K562 (cell line): ENCODE results near the gene BLM. TPM values are rescaled to one million over a fixed set of nuclear protein-coding genes. Genes with fewer than 3 reads are reported as not detected.

Source experiments
- ATAC-seq: fragments of 200-7000 bp; cut with Tn5 transposase; 3 replicates; pipeline ENCODE4 v1.9.1; 2020; ENCODE audit warnings: moderate library complexity
- BruUV-seq: library from RNA; stranded (reverse); fragments of 400-500 nt; replicated peaks from 2 replicates; lab custom pipeline; 2021; lab: Mats Ljungman, UMichigan
- CTCF ChIA-PET: fragments of 300-600 bp; formaldehyde crosslinking; extraction: SDS; loops from one replicate; lab custom pipeline; 2021; ENCODE audit warnings: low intra/inter-chr PET ratio; lab: Yijun Ruan, JAX
- POLR2A ChIA-PET: fragments of 300-600, 350-650 bp; sonication (Branson Sonifier 250); formaldehyde crosslinking; extraction: SDS; loops from one replicate; lab custom pipeline; 2021; ENCODE audit warnings: antibody characterized with exemption, inconsistent platforms; lab: Yijun Ruan, JAX
- DNase-seq, 4 experiments: peaks; one replicate each; pipeline versions ENCODE4 v3.0.0 to v3.0.0-alpha.2; 2011 to 2018; ENCODE audit warnings: low spot score in 3 of 4, mixed read lengths in 3 of 4; ENCODE audit errors: extremely low read depth in 1 of 4
- FAIRE-seq: peaks from 2 replicates; lab custom pipeline; 2011; peaks lifted over from hg19 to GRCh38; lab: Jason Lieb, UNC
- H2AFZ ChIP-seq: 2 replicates; pipeline ENCODE4 v1.6.0; 2011; ENCODE audit warnings: low read depth, low read length, control low read depth, inconsistent platforms
- H3K27ac ChIP-seq: fragments of 200-600 bp; 3 replicates; pipeline ENCODE4 v1.8.0; 2011; ENCODE audit warnings: low read depth, mild to moderate bottlenecking, control low read depth, inconsistent platforms, low read length, moderate library complexity, mixed read lengths; ENCODE audit errors: extremely low read depth
- H3K27me3 ChIP-seq, 2 experiments: fragments of 300-600 bp in 1 of 2; 2 replicates in 1 of 2; 3 replicates in 1 of 2; pipeline versions ENCODE4 v1.6.0 to v1.8.0; 2011; ENCODE audit warnings: inconsistent platforms in 2 of 2, low read length in 2 of 2, mild to moderate bottlenecking in 1 of 2, mixed read lengths in 1 of 2, moderate library complexity in 1 of 2; ENCODE audit not compliant: control insufficient read depth in 2 of 2, insufficient read depth in 2 of 2
- H3K36me3 ChIP-seq: fragments of 300-600 bp; 3 replicates; pipeline ENCODE4 v1.8.0; 2011; ENCODE audit warnings: mild to moderate bottlenecking, low read length, inconsistent platforms; ENCODE audit not compliant: control insufficient read depth, insufficient read depth
- H3K4me1 ChIP-seq, 2 experiments: fragments of 200-600 bp in 1 of 2; replicated peaks in 1 of 2; 2 replicates in 1 of 2; 3 replicates in 1 of 2; pipeline versions ENCODE4 v1.5.1 to v1.8.0; 2011; ENCODE audit warnings: inconsistent platforms in 2 of 2, low read length in 2 of 2, mild to moderate bottlenecking in 1 of 2, mixed read lengths in 1 of 2, moderate library complexity in 1 of 2; ENCODE audit not compliant: control insufficient read depth in 2 of 2, insufficient read depth in 2 of 2
- H3K4me2 ChIP-seq: 2 replicates; pipeline ENCODE4 v1.6.1; 2011; ENCODE audit warnings: low read length, control low read depth, inconsistent platforms, mixed read lengths; ENCODE audit not compliant: insufficient read depth
- H3K4me3 ChIP-seq: fragments of 200-600 bp; sonication (generic), shearing (Covaris generic); 2 replicates; pipeline ENCODE4 v1.5.1; 2016; ENCODE audit warnings: control low read depth, inconsistent platforms
- H3K79me2 ChIP-seq: fragments of 200-600 bp; 3 replicates; pipeline ENCODE4 v1.8.0; 2011; ENCODE audit warnings: low read length, inconsistent platforms; ENCODE audit not compliant: control insufficient read depth, insufficient read depth
- H3K9ac ChIP-seq, 2 experiments: 2 replicates each; pipeline versions ENCODE4 v1.6.0 to v1.6.1; 2011; ENCODE audit warnings: low read depth in 2 of 2, low read length in 2 of 2, control low read depth in 1 of 2, inconsistent platforms in 1 of 2, mild to moderate bottlenecking in 1 of 2, mixed read lengths in 1 of 2; ENCODE audit not compliant: insufficient read depth in 1 of 2
- H3K9me1 ChIP-seq: one replicate; pipeline ENCODE4 v1.6.0; 2011; ENCODE audit warnings: inconsistent platforms, mild to moderate bottlenecking, low read length, moderate library complexity; ENCODE audit not compliant: control insufficient read depth, insufficient read depth
- H3K9me3 ChIP-seq: replicated peaks from 2 replicates; pipeline ENCODE4 v1.5.1; 2011; ENCODE audit warnings: low read depth, low read length, inconsistent platforms; ENCODE audit not compliant: control insufficient read depth, insufficient read depth
- H4K20me1 ChIP-seq: replicated peaks from 2 replicates; pipeline ENCODE4 v1.6.1; 2011; ENCODE audit warnings: low read length, inconsistent platforms, mixed read lengths; ENCODE audit not compliant: control insufficient read depth, insufficient read depth
- E2F3 ChIP-seq: fragments of 250-450 bp; sonication (Bioruptor Pico); IDR thresholded peaks from 2 replicates; pipeline ENCODE4 v1.4.0; 2020; ENCODE audit warnings: mild to moderate bottlenecking
- EGR1 ChIP-seq: fragments of 450-650 bp; conservative IDR thresholded peaks from 2 replicates; pipeline ENCODE4 v1.6.1; 2017; ENCODE audit warnings: mild to moderate bottlenecking
- FOXP4 ChIP-seq: sonication (generic); formaldehyde crosslinking; IDR thresholded peaks from 2 replicates; pipeline ENCODE4 v1.8.0; 2022; ENCODE audit warnings: mild to moderate bottlenecking, missing genetic modification reagents, borderline replicate concordance
- HNRNPL ChIP-seq: fragments of 200-400 bp; formaldehyde crosslinking; IDR thresholded peaks from 2 replicates; pipeline ENCODE4 v1.6.1; 2017; ENCODE audit warnings: low read depth, mild to moderate bottlenecking, low read length
- KAT8 ChIP-seq: fragments of 450-650 bp; IDR thresholded peaks from 2 replicates; pipeline ENCODE4 v1.6.1; 2016; ENCODE audit warnings: low read depth, mild to moderate bottlenecking
- KLF1 ChIP-seq: fragments of 450-650 bp; IDR thresholded peaks from 2 replicates; pipeline ENCODE4 v1.6.1; 2016; ENCODE audit warnings: missing genetic modification characterization, missing compliant biosample characterization
- L3MBTL2 ChIP-seq: fragments of 450-650 bp; IDR thresholded peaks from 2 replicates; pipeline ENCODE4 v1.6.1; 2016; ENCODE audit warnings: mild to moderate bottlenecking, moderate library complexity
- NR1H2 ChIP-seq: sonication (generic); formaldehyde crosslinking; IDR thresholded peaks from 2 replicates; pipeline ENCODE4 v1.4.0; 2020; ENCODE audit warnings: mild to moderate bottlenecking, missing genetic modification reagents
- RFX5 ChIP-seq: IDR thresholded peaks from 2 replicates; pipeline ENCODE4 v1.6.1; 2011; ENCODE audit warnings: low read depth, mild to moderate bottlenecking, improper control_type of control experiment, low read length
- SIRT6 ChIP-seq: IDR thresholded peaks from one replicate; pipeline ENCODE4 v1.6.1; 2012; ENCODE audit warnings: low read depth, mild to moderate bottlenecking, control low read depth, inconsistent platforms, low read length, moderate library complexity
- STAT5A ChIP-seq: IDR thresholded peaks from 2 replicates; pipeline ENCODE4 v1.6.1; 2012; ENCODE audit warnings: low read length, inconsistent platforms, borderline replicate concordance
- WGBS: fragments of 100-300 bp; shearing (Covaris generic); methylation state at CpG from one replicate; pipeline ENCODE4 v1.1.6; 2016; ENCODE audit warnings: low coverage, mixed read lengths; ENCODE audit not compliant: insufficient coverage; ENCODE audit errors: missing lambda C conversion rate; 5-methylcytosine and 5-hydroxymethylcytosine counted together
- in situ Hi-C: fragments of 300-500 bp; cut with MboI; formaldehyde crosslinking; loops from 4 replicates; pipeline ENCODE4 v1.15.0; 2018; ENCODE audit warnings: inconsistent platforms, mixed read lengths
- intact Hi-C: fragments of 100-400 bp; cut with micrococcal nuclease; formaldehyde crosslinking; loops from 2 replicates; pipeline ENCODE4 v1.14.2; 2022
- polyA plus RNA-seq, 8 experiments: library from polyadenylated mRNA; depleted of rRNA in 4 of 8; stranded (reverse) in 5 of 8; unstranded in 3 of 8; fragments of >200 nt; fragmentation: Nextera tagmentation in 2 of 8; fragmentation: Illumina TruSeq in 1 of 8; extraction: Ambion mirVana in 2 of 8; extraction: Trizol in 1 of 8; gene quantifications; 2 replicates each; pipeline versions ENCODE4 v1.2.1 to v1.2.3, GENCODE V29; 2011 to 2014; ENCODE audit warnings: inconsistent platforms in 1 of 8, missing spikeins in 1 of 8
- total RNA-seq, 7 experiments: library from RNA; depleted of rRNA in 6 of 7; stranded (reverse); fragments of >200 nt in 6 of 7; fragmentation: Illumina TruSeq in 2 of 7; extraction: Trizol in 2 of 7; gene quantifications; 2 replicates each; pipeline versions ENCODE4 v1.2.1 to v1.2.3, GENCODE V29; 2011 to 2021; ENCODE audit warnings: low replicate concordance in 1 of 7
- TF ChIP-seq, protein P1 (sequence below), 2 experiments: IDR thresholded peaks; 2 replicates each; pipeline ENCODE4 v1.6.1; 2011; ENCODE audit warnings: borderline replicate concordance in 1 of 2, control low read depth in 1 of 2, low read depth in 1 of 2, low read length in 1 of 2, mild to moderate bottlenecking in 1 of 2, mixed read lengths in 1 of 2, moderate library complexity in 1 of 2; ENCODE audit not compliant: insufficient read depth in 1 of 2, insufficient read length in 1 of 2, poor library complexity in 1 of 2, severe bottlenecking in 1 of 2; ENCODE audit errors: extremely low read depth in 1 of 2
- TF ChIP-seq, protein P2 (sequence below), 2 experiments: fragments of 450-650 bp; IDR thresholded peaks; 2 replicates each; pipeline ENCODE4 v1.6.1; 2018; ENCODE audit warnings: mild to moderate bottlenecking in 2 of 2, low read depth in 1 of 2; ENCODE audit not compliant: partially characterized antibody in 2 of 2

Gene BLM
- total and polyA plus RNA-seq, 9 of the 15 experiments (the other 6 are each of a cell fraction or from before 2014, with no cell fraction given) = 21.0 to 56.0 (median 43.9) TPM

- TF ChIP-seq, protein P1, sequence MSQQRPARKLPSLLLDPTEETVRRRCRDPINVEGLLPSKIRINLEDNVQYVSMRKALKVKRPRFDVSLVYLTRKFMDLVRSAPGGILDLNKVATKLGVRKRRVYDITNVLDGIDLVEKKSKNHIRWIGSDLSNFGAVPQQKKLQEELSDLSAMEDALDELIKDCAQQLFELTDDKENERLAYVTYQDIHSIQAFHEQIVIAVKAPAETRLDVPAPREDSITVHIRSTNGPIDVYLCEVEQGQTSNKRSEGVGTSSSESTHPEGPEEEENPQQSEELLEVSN (IDR thresholded peaks at IDR 0.05; ENCODE audit: borderline replicate concordance in 1 of 2, extremely low read depth in 1 of 2, insufficient read depth in 1 of 2, insufficient read length in 1 of 2, low read depth in 1 of 2, low read length in 1 of 2, poor library complexity in 1 of 2, severe bottlenecking in 1 of 2) = peak in 1 of 2 experiments; percentile 30
- peak; percentile 36; the same call in 1 of the 2 replicates for TF ChIP-seq L3MBTL2
- TF ChIP-seq RFX5 = no peak
- peak; percentile 20; the same call in 1 of the 2 replicates for TF ChIP-seq EGR1
- TF ChIP-seq FOXP4 (CRISPR knock-in tag) = no peak
Observed at GRCh38 chr15:90855139-90855538, 138.0 kb downstream of the BLM start (continued).

DNA sequence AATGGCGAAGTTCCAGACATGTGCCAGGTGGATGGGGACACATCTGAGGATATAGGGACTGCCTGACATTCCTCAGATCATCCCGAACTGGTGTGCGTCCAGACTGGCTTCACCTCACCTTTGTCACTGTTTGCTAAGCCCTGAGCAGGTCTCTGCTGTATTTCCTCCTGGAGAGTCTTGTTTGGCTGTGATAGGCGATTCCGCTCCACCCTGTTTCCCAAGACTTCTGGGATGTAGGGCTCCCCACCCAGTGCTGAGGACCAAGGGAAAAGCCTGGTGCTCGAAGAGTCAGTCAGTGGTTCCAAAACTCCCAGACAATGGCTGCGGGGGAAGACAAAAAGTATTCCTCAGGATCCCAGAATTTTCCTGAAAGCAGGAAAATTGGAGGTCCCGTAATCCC is 140.2 kb downstream of the BLM start:
- no peak for TF ChIP-seq KAT8
- TF ChIP-seq E2F3 (CRISPR knock-in tag) = no peak
- TF ChIP-seq SIRT6 = no peak
- TF ChIP-seq HNRNPL = no peak
- no peak for TF ChIP-seq STAT5A
- TF ChIP-seq, protein P2, sequence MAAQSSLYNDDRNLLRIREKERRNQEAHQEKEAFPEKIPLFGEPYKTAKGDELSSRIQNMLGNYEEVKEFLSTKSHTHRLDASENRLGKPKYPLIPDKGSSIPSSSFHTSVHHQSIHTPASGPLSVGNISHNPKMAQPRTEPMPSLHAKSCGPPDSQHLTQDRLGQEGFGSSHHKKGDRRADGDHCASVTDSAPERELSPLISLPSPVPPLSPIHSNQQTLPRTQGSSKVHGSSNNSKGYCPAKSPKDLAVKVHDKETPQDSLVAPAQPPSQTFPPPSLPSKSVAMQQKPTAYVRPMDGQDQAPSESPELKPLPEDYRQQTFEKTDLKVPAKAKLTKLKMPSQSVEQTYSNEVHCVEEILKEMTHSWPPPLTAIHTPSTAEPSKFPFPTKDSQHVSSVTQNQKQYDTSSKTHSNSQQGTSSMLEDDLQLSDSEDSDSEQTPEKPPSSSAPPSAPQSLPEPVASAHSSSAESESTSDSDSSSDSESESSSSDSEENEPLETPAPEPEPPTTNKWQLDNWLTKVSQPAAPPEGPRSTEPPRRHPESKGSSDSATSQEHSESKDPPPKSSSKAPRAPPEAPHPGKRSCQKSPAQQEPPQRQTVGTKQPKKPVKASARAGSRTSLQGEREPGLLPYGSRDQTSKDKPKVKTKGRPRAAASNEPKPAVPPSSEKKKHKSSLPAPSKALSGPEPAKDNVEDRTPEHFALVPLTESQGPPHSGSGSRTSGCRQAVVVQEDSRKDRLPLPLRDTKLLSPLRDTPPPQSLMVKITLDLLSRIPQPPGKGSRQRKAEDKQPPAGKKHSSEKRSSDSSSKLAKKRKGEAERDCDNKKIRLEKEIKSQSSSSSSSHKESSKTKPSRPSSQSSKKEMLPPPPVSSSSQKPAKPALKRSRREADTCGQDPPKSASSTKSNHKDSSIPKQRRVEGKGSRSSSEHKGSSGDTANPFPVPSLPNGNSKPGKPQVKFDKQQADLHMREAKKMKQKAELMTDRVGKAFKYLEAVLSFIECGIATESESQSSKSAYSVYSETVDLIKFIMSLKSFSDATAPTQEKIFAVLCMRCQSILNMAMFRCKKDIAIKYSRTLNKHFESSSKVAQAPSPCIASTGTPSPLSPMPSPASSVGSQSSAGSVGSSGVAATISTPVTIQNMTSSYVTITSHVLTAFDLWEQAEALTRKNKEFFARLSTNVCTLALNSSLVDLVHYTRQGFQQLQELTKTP (IDR thresholded peaks at IDR 0.05; ENCODE audit: low read depth in 1 of 2, partially characterized antibody in 2 of 2) = no peak
- TF ChIP-seq NR1H2 (CRISPR knock-in tag) = no peak
- TF ChIP-seq KLF1 (tag) = no peak
- Histone ChIP-seq H3K4me3 (no peak overlapping the region), H3K9me3 (no peaks in the 10 kb centered on the region), H3K9ac (no peak overlapping the region), H3K36me3 (no peaks in the 10 kb centered on the region), H3K4me1 (peaks cover 22 to 29% of the 10 kb centered on the region in 2 experiments; a peak in 4 of 5 replicates), H3K4me2 (no peak overlapping the region), H3K9me1 (no peaks in the 10 kb centered on the region), H4K20me1 (no peaks in the 10 kb centered on the region), H3K27ac (no peak overlapping the region), H3K27me3 (no peaks in the 10 kb centered on the region), H2AFZ (no peak overlapping the region), H3K79me2 (no peaks in the 10 kb centered on the region)
- CTCF ChIA-PET = no interaction called here
- no TSS peak for BruUV-seq
- 89% methylated on average over 8 of the region's 8 CpGs for WGBS
- ATAC-seq (no peak), DNase-seq (no peak), FAIRE-seq (no peak)
- POLR2A ChIA-PET = no interaction called here
- in situ Hi-C loops = no loop called here
- intact Hi-C loops = no loop called here
